HepG2 (cell line): ENCODE measurements around the gene MYO1C. TPM values are rescaled to one million over a fixed set of nuclear protein-coding genes. Genes with fewer than 3 reads are reported as not detected.
A peak's percentile ranks its signal among the peaks of the same experiment; 100 is the strongest.

Experiments used
- ATF7-NPFF ChIP-seq: sonication (generic); formaldehyde crosslinking; IDR thresholded peaks from 2 replicates; pipeline ENCODE4 v1.8.1; 2023; ENCODE audit warnings: mild to moderate bottlenecking, low read depth, missing genetic modification reagents, moderate library complexity
- EED ChIP-seq: sonication (generic); formaldehyde crosslinking; IDR thresholded peaks from 2 replicates; pipeline ENCODE4 v1.5.0; 2020; ENCODE audit warnings: mild to moderate bottlenecking, missing genetic modification reagents
- ESRRA ChIP-seq: sonication (generic); formaldehyde crosslinking; IDR thresholded peaks from 2 replicates; pipeline ENCODE4 v1.5.1; 2020; ENCODE audit warnings: mild to moderate bottlenecking, low read depth, missing genetic modification reagents
- ETV5 ChIP-seq: IDR thresholded peaks from 2 replicates; pipeline ENCODE4 v1.6.1; 2018; ENCODE audit warnings: missing biosample characterization, missing genetic modification reagents, inconsistent platforms, borderline replicate concordance
- HCFC1 ChIP-seq: fragments of 150-350 bp; IDR thresholded peaks from 2 replicates; pipeline ENCODE4 v1.6.1; 2014; ENCODE audit warnings: low read depth, low read length
- HNRNPL ChIP-seq: fragments of 200-400 bp; formaldehyde crosslinking; IDR thresholded peaks from 2 replicates; pipeline ENCODE4 v1.6.1; 2017; ENCODE audit warnings: mild to moderate bottlenecking, low read depth, low read length
- MIXL1 ChIP-seq: IDR thresholded peaks from 2 replicates; pipeline ENCODE4 v1.6.1; 2016
- NAIF1 ChIP-seq: sonication (generic); formaldehyde crosslinking; IDR thresholded peaks from 2 replicates; pipeline ENCODE4 v1.5.0; 2020; ENCODE audit warnings: mild to moderate bottlenecking, missing genetic modification reagents, borderline replicate concordance
- PHF20 ChIP-seq: sonication (generic); formaldehyde crosslinking; IDR thresholded peaks from 2 replicates; pipeline ENCODE4 v1.5.0; 2020; ENCODE audit warnings: mild to moderate bottlenecking, missing genetic modification reagents
- RORA ChIP-seq: sonication (generic); formaldehyde crosslinking; IDR thresholded peaks from 2 replicates; pipeline ENCODE4 v1.5.0; 2020; ENCODE audit warnings: mild to moderate bottlenecking, missing genetic modification reagents, moderate library complexity
- SP140L ChIP-seq: sonication (generic); formaldehyde crosslinking; IDR thresholded peaks from 2 replicates; pipeline ENCODE4 v1.4.0; 2020; ENCODE audit warnings: missing genetic modification reagents, borderline replicate concordance
- TBP ChIP-seq: sonication (generic); formaldehyde crosslinking; IDR thresholded peaks from 2 replicates; pipeline ENCODE4 v1.5.0; 2020; ENCODE audit warnings: missing genetic modification reagents
- TEAD2 ChIP-seq: sonication (generic); formaldehyde crosslinking; IDR thresholded peaks from 2 replicates; pipeline ENCODE4 v1.9.0; 2021; ENCODE audit warnings: missing genetic modification reagents
- TOE1 ChIP-seq: sonication (generic); formaldehyde crosslinking; IDR thresholded peaks from 2 replicates; pipeline ENCODE4 v1.4.0; 2020; ENCODE audit warnings: mild to moderate bottlenecking, missing genetic modification reagents
- ZFYVE20 ChIP-seq: sonication (generic); formaldehyde crosslinking; IDR thresholded peaks from 2 replicates; pipeline ENCODE4 v1.8.0; 2023; ENCODE audit warnings: low read depth, mild to moderate bottlenecking, moderate library complexity, missing genetic modification reagents, borderline replicate concordance
- ZNF136 ChIP-seq: sonication (generic); formaldehyde crosslinking; IDR thresholded peaks from 2 replicates; pipeline ENCODE4 v1.8.1; 2022; ENCODE audit warnings: low read depth, mild to moderate bottlenecking, moderate library complexity, missing genetic modification reagents
- ZNF143 ChIP-seq: sonication (generic); formaldehyde crosslinking; IDR thresholded peaks from 2 replicates; pipeline ENCODE4 v1.4.0; 2020; ENCODE audit warnings: missing genetic modification reagents
- ZNF224 ChIP-seq: sonication (generic); formaldehyde crosslinking; IDR thresholded peaks from 2 replicates; pipeline ENCODE4 v1.5.0; 2020; ENCODE audit warnings: mild to moderate bottlenecking, missing genetic modification reagents
- ZNF24 ChIP-seq: fragments of 450-650 bp; IDR thresholded peaks from 2 replicates; pipeline ENCODE4 v1.6.1; 2017; ENCODE audit warnings: antibody characterized with exemption, mild to moderate bottlenecking
- ZNF292 ChIP-seq: sonication (generic); formaldehyde crosslinking; IDR thresholded peaks from 2 replicates; pipeline ENCODE4 v1.8.1; 2022; ENCODE audit warnings: mild to moderate bottlenecking, low read depth, missing genetic modification reagents, borderline replicate concordance
- ZNF296 ChIP-seq: sonication (generic); formaldehyde crosslinking; conservative IDR thresholded peaks from 2 replicates; pipeline ENCODE4 v1.5.0; 2020; ENCODE audit warnings: mild to moderate bottlenecking, missing genetic modification reagents
- ZNF879 ChIP-seq: sonication (generic); formaldehyde crosslinking; IDR thresholded peaks from 2 replicates; pipeline ENCODE4 v1.8.1; 2023; ENCODE audit warnings: missing genetic modification reagents
- polyA plus RNA-seq, 8 experiments: library from polyadenylated mRNA; depleted of rRNA in 3 of 8; stranded (reverse) in 7 of 8; unstranded in 1 of 8; fragments of >200 nt; fragmentation: Illumina TruSeq in 4 of 8; extraction: Trizol in 4 of 8; gene quantifications; 2 replicates each; pipeline versions ENCODE4 v1.2.1 to v1.2.3, GENCODE V29; 2011 to 2016; ENCODE audit warnings: low read depth in 4 of 8, missing spikeins in 1 of 8, mixed read lengths in 1 of 8; ENCODE audit not compliant: insufficient read depth in 1 of 8
- total RNA-seq, 5 experiments: library from RNA; depleted of rRNA; stranded (reverse); fragments of >200 nt; fragmentation: Illumina TruSeq; extraction: Trizol; gene quantifications; 2 replicates each; pipeline ENCODE4 v1.2.3, GENCODE V29; 2016; ENCODE audit warnings: low read depth in 1 of 5
- TF ChIP-seq, protein P1 (sequence below): sonication (generic); formaldehyde crosslinking; IDR thresholded peaks from 2 replicates; pipeline ENCODE4 v1.5.0; 2020; ENCODE audit warnings: mild to moderate bottlenecking, missing genetic modification reagents, borderline replicate concordance
- TF ChIP-seq, protein P2 (sequence below): IDR thresholded peaks from 2 replicates; pipeline ENCODE4 v1.6.1; 2016; ENCODE audit warnings: mild to moderate bottlenecking
- TF ChIP-seq, protein P3 (sequence below): IDR thresholded peaks from 2 replicates; pipeline ENCODE4 v1.6.1; 2016; ENCODE audit warnings: low read depth

Gene MYO1C
- total and polyA plus RNA-seq, 2 of the 13 experiments (the other 11 are each of a cell fraction or from before 2014, with no cell fraction given), result 22.7 to 40.8 TPM

DNA sequence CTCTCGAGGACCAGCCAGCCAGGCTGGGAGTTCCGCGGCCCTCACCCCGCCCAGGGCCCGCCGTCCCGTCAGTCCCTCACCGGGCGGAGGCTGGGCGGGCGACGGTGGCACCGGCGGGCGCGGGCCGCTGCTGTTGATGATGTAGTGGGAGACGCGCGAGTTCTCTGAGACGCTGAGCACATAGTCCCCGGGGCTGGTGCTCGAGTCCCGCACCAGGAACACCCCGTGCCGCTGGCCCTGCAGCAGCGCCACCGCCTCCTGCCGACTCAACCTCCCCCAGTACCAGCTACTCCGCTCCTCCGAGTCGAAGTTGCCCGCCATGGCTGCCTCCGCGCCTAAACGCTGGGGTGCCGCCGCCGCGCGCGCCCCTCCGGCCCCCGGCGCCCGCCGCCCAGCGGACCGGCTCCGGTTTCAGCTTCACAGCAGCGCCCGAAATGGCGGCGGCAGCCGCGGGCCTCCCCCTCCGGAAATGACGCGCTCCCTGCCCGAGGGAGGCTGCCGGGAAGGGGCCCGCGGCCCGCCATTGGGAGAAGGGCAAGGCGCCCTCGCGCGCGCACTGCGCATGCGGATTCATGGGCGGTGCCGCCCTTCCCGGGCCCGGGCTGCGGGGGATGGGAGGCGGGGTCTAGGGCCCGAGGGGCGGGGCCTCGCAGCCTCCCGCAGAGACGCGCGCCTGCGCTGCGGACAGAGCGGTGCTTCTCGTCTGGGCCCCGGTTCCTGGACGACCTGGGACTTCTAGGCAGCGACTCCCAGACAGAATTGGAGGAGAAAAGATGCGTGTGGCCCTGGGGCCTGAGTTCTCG is 36.5 kb downstream of the MYO1C start, which contains the start of gene CRK (continued):
- TF ChIP-seq, protein P1, sequence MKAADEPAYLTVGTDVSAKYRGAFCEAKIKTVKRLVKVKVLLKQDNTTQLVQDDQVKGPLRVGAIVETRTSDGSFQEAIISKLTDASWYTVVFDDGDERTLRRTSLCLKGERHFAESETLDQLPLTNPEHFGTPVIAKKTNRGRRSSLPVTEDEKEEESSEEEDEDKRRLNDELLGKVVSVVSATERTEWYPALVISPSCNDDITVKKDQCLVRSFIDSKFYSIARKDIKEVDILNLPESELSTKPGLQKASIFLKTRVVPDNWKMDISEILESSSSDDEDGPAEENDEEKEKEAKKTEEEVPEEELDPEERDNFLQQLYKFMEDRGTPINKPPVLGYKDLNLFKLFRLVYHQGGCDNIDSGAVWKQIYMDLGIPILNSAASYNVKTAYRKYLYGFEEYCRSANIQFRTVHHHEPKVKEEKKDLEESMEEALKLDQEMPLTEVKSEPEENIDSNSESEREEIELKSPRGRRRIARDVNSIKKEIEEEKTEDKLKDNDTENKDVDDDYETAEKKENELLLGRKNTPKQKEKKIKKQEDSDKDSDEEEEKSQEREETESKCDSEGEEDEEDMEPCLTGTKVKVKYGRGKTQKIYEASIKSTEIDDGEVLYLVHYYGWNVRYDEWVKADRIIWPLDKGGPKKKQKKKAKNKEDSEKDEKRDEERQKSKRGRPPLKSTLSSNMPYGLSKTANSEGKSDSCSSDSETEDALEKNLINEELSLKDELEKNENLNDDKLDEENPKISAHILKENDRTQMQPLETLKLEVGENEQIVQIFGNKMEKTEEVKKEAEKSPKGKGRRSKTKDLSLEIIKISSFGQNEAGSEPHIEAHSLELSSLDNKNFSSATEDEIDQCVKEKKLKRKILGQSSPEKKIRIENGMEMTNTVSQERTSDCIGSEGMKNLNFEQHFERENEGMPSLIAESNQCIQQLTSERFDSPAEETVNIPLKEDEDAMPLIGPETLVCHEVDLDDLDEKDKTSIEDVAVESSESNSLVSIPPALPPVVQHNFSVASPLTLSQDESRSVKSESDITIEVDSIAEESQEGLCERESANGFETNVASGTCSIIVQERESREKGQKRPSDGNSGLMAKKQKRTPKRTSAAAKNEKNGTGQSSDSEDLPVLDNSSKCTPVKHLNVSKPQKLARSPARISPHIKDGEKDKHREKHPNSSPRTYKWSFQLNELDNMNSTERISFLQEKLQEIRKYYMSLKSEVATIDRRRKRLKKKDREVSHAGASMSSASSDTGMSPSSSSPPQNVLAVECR (CRISPR knock-in tag), result peak; percentile 40; the same call in 1 of the 2 replicates
- no peak for TF ChIP-seq ZNF292 (CRISPR knock-in tag)
- TF ChIP-seq ZFYVE20 (CRISPR knock-in tag), result no peak
- TF ChIP-seq, protein P2, sequence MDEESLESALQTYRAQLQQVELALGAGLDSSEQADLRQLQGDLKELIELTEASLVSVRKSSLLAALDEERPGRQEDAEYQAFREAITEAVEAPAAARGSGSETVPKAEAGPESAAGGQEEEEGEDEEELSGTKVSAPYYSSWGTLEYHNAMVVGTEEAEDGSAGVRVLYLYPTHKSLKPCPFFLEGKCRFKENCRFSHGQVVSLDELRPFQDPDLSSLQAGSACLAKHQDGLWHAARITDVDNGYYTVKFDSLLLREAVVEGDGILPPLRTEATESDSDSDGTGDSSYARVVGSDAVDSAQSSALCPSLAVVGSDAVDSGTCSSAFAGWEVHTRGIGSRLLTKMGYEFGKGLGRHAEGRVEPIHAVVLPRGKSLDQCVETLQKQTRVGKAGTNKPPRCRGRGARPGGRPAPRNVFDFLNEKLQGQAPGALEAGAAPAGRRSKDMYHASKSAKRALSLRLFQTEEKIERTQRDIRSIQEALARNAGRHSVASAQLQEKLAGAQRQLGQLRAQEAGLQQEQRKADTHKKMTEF (CRISPR knock-in tag), result no peak; the same call in 1 of the 2 replicates
- TF ChIP-seq TEAD2 (CRISPR knock-in tag), result no peak
- TF ChIP-seq HNRNPL, result no peak
- peak; percentile 52 for TF ChIP-seq PHF20
- no peak for TF ChIP-seq ZNF24
- no peak for TF ChIP-seq ESRRA
- peak; percentile 85 for TF ChIP-seq ETV5 (CRISPR knock-in tag)
- TF ChIP-seq ZNF224 (CRISPR knock-in tag), result no peak
- peak; percentile 90 for TF ChIP-seq ZNF143 (CRISPR knock-in tag)
- no peak for TF ChIP-seq RORA
- TF ChIP-seq HCFC1, result peak; percentile 87
- TF ChIP-seq ZNF296 (CRISPR knock-in tag), result no peak
- no peak for TF ChIP-seq TBP
- no peak for TF ChIP-seq NAIF1
- peak; percentile 62; the same call in 1 of the 2 replicates for TF ChIP-seq ATF7-NPFF (CRISPR knock-in tag)
- TF ChIP-seq ZNF136, result no peak
- peak; percentile 81; the same call in 1 of the 2 replicates for TF ChIP-seq EED (CRISPR knock-in tag)
- no peak for TF ChIP-seq TOE1 (CRISPR knock-in tag)
- TF ChIP-seq MIXL1, result no peak
- TF ChIP-seq, protein P3, sequence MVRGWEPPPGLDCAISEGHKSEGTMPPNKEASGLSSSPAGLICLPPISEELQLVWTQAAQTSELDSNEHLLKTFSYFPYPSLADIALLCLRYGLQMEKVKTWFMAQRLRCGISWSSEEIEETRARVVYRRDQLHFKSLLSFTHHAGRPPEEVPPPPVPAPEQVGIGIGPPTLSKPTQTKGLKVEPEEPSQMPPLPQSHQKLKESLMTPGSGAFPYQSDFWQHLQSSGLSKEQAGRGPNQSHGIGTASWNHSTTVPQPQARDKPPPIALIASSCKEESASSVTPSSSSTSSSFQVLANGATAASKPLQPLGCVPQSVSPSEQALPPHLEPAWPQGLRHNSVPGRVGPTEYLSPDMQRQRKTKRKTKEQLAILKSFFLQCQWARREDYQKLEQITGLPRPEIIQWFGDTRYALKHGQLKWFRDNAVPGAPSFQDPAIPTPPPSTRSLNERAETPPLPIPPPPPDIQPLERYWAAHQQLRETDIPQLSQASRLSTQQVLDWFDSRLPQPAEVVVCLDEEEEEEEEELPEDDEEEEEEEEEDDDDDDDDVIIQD (CRISPR knock-in tag), result no peak
- TF ChIP-seq SP140L (CRISPR knock-in tag), result no peak
- TF ChIP-seq ZNF879 (CRISPR knock-in tag), result peak; percentile 83; the same call in 1 of the 2 replicates
